ENCODE data around the gene CACNA2D4.

The CACNA2D4 gene

GRCh38 chr12:1885599-1886245 is 32.7 kb downstream of the CACNA2D4 start:
- no peak for DNase-seq (ENCODE audit: low read depth)

GRCh38 chr12:1885082-1885596 is 33.3 kb downstream of the CACNA2D4 start:
- DNase-seq (ENCODE audit: low read depth) = no peak
- no peak overlapping the region for H3K4me3 ChIP-seq (ENCODE audit: low read depth, low read length)
- no peak for TF ChIP-seq CTCF (conservative IDR thresholded peaks at IDR 0.05; ENCODE audit: low read depth, low read length)

More at GRCh38 chr12:1885599-1886245, 32.7 kb downstream of the CACNA2D4 start:
- no peak overlapping the region for H3K4me3 ChIP-seq (ENCODE audit: low read depth, low read length)
- no peak for TF ChIP-seq CTCF (conservative IDR thresholded peaks at IDR 0.05; ENCODE audit: low read depth, low read length)

GRCh38 chr12:1884651-1885050 is 33.8 kb downstream of the CACNA2D4 start:
- TF ChIP-seq CTCF (conservative IDR thresholded peaks at IDR 0.05; ENCODE audit: low read depth, low read length) = no peak
- DNase-seq (ENCODE audit: low read depth) = no peak
- no peak overlapping the region for H3K4me3 ChIP-seq (ENCODE audit: low read depth, low read length)

GRCh38 chr12:1883513-1883912 is 34.9 kb downstream of the CACNA2D4 start:
- DNase-seq (ENCODE audit: low read depth) = no peak
- no peak overlapping the region for H3K4me3 ChIP-seq (ENCODE audit: low read depth, low read length)
- TF ChIP-seq CTCF (conservative IDR thresholded peaks at IDR 0.05; ENCODE audit: low read depth, low read length) = no peak

GRCh38 chr12:1882850-1883470 is 35.5 kb downstream of the CACNA2D4 start:
- DNase-seq (ENCODE audit: low read depth) = no peak
- TF ChIP-seq CTCF (conservative IDR thresholded peaks at IDR 0.05; ENCODE audit: low read depth, low read length) = no peak
- no peak overlapping the region for H3K4me3 ChIP-seq (ENCODE audit: low read depth, low read length)

- TF ChIP-seq CTCF (conservative IDR thresholded peaks at IDR 0.05; ENCODE audit: low read depth, low read length) = no peak
- no peak overlapping the region for H3K4me3 ChIP-seq (ENCODE audit: low read depth, low read length)
- DNase-seq (ENCODE audit: low read depth) = no peak
Observed at GRCh38 chr12:1882405-1882804, 36.0 kb downstream of the CACNA2D4 start.

- no peak overlapping the region for H3K4me3 ChIP-seq (ENCODE audit: low read depth, low read length)
- DNase-seq (ENCODE audit: low read depth) = no peak
- TF ChIP-seq CTCF (conservative IDR thresholded peaks at IDR 0.05; ENCODE audit: low read depth, low read length) = no peak
Observed at GRCh38 chr12:1881936-1882335, 36.5 kb downstream of the CACNA2D4 start.

Data from choroid plexus epithelial cell (primary cell).